ENCODE results near the gene TNFAIP8L3.

TNFAIP8L3 gene

GRCh38 chr15:51007131-51007666 is 87.5 kb downstream of the TNFAIP8L3 start:
- DNase-seq (ENCODE audit: extremely low read depth in 1 of 2, low read depth in 1 of 2), result no peak
